GM21526 (cell line): ENCODE data around the gene RAB11A.

Source experiments
- ATAC-seq: cut with Tn5 transposase; IDR thresholded peaks from one replicate; pipeline ENCODE4 v1.9.1; 2021; ENCODE audit warnings: moderate library complexity; ENCODE audit not compliant: unreplicated experiment, low FRiP score

RAB11A gene

DNA sequence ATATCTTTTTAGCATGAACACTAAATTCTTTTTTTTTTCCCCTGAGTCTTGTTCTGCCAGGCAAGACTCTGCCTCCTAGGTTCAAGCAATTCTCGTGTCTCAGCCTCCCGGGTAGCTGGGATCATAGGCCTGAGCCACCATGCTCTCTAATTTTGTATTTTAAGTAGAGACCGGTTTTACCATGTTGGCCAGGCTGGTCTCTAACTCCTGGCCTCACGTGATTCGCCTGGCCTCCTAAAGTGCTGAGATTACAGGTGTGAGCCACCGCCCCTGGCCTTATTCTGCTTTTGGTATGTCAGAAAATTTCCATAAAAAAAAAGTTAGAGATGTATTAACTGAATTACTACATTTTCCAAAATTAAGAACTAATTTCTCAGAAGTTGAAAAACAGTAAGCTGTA lies 14.3 kb downstream of the RAB11A start:
- no peak for ATAC-seq

DNA sequence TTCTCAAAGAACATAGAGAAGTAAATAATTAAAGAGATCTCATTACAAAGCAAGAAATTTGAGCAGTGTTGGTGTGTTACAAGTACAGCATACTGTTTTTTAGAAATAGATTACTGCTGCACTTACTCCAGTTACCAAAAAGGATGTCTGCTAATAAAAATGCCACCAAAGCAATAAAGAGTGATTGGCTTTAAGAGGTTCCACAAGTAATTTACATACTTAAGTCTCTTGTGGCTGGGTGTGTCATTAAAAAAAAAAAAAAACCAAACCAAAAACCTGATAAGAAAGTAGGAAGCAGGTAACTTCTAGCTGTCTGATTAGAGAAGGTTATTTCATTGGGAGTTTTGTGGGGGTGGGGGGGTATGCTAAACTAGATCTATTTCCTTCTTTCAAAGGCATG lies 15.2 kb downstream of the RAB11A start:
- ATAC-seq, result no peak

DNA sequence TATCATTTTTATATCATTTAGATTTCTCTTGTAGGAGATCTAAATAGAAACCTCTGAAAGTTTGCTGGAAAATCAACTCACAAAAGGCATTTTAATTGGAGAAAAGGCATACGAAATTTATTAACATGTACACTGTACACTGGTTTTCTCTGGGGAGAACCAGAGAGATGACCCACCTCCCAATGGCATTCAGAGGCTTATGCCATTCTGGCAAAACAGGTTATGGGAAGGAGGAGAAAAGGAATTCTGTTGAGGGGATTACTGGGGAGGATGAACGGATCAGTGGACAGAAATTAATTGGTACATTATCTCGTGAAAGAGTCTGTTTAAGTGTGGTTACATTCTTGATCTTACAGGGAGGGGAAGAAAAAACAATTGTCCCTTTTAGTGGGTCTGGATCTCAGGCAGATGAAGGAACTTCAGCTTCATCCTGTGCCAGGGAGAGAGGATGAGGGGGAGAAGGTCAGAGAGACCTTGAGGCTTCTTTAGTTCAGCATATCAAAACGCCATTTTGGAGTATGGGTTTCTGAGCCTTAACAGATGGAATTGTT lies 16.5 kb downstream of the RAB11A start:
- ATAC-seq, result no peak

DNA sequence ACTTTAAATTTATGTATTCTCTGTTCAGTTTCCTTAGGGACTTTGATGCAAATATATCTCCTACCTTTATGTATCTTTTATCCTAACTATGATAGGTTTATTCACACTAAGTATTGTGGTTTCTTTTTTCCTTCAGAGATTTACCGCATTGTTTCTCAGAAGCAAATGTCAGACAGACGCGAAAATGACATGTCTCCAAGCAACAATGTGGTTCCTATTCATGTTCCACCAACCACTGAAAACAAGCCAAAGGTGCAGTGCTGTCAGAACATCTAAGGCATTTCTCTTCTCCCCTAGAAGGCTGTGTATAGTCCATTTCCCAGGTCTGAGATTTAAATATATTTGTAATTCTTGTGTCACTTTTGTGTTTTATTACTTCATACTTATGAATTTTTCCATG lies 18.3 kb downstream of the RAB11A start:
- no peak for ATAC-seq

DNA sequence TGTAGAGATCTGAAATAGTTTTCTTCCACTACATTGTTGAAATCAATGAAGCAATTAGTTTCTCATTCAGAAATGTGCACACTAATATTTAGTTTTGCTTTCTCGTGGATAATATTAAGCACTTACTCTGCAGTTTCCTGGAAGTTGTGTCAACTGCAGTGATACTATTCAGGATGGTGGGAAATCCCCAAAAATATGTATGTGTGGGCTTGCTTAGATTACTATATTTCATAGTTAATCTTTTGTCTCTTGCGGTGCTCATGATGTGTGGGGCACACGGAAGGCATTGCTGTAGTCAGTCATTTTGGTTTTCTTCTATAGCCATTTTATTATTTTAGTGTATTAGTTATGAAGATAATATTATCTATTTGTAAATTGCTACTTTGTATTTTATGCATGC lies 19.7 kb downstream of the RAB11A start:
- ATAC-seq, result no peak

DNA sequence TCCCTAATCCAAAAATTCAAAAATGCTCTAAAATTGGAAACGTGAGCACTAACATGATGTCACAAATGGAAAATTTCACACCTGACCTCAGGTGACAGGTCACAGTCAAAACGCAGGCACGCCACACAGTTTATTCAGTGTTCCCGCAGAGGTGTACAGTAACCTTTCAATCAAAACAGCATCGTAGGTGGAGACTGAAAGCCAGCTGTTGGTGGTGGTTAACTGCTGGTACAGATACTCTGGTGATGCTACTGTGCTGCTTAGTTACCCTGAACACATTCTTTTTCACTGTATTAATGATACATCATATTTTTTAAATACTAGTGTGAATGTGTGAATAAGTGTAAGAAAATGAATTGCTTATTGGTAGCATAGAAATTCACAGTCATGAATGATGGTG lies 23.8 kb downstream of the RAB11A start:
- ATAC-seq, result no peak

DNA sequence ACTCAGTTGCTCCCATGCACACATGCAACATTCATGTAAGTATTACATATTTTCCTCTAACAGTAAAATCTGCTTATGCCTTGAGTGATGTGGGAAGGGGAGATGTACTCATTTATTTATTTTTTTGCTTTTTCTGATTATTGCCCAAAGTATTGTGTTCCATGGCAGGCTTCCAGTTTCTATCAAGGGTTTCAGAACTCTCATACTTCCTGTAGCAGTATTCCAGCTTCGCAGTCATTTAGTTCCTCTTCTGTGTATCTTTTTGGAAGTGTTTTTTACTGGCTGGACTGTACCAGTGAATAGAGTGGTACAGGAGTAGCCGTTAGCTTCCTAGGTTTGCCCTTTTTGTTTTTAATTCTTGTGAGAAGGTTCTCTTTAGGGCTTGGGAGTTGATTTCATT lies 26.9 kb downstream of the RAB11A start:
- no peak for ATAC-seq

DNA sequence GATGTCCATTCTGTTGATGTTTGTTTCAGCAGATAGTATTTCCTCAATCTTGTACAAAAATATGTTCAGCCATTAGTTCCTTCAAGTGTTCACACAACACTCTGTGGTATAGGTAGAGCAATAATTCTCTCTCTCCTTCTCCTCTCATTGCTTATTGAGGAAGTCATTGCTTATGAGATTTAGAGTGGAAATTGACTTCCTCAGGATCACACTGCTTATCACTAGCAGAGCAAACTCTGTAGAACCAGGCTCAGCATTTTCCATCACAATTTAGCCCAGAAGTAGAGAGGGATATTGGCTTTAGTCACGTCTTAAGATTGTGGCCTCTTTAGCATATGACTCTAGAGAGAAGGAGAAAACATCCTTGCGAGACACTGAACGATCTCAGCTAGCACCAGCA lies 31.2 kb downstream of the RAB11A start:
- ATAC-seq, result no peak

DNA sequence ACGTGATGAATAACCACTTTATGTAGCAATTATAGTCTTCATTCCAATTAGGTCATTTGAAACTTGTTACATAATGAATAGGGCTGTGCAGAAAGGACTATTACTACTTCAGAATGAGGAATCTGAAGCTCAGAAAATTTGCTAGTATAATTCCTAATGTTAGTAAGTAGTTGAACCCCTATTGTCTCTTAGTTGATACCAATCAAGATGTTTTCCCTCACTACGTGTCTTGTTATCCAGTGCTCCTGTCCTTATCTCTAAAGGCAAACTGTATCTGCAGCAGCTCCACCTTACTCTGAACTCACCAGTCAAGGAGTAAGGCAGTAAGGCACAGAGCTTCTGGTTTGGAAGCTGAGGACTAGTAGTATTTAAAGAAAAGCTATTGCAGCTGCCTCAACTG lies 32.0 kb downstream of the RAB11A start:
- ATAC-seq, result no peak

DNA sequence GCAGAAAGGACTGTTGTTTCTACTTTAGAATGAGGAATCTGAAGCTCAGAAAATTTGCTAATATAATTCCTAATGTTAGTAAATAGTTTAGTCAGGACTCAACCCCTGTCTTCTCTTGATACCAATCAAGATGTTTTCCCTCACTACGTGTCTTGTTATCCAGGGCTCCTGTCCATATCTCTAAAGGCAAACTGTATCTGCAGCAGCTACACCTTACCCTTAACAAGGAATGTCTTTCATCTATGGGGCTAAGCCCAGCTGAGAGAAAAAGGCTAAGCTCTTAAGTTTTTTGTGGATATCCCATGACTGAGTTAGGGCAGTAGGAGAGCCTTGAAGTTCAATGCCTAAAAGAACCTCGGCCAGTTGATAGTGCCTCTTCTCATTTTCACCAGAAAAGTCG lies 32.5 kb downstream of the RAB11A start:
- no peak for ATAC-seq

DNA sequence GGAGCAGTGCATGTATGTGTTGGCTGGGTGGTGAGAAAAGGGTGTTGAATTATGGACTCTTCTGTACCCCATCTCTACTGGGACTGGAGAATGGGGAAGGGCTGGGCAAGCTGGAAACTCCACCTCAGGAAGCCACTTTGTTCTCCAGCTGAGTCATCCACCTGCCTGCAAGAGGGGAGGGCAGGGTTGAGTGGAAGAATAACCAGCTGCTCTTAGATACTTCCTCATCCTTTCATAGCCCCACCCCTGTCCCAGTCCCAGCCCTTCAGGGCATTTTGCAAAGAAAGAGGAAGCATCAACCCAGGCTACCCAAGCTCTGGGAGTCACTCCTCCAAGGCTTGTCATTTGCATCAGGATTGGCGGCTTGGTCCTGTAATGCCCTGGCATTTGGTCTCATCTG lies 33.1 kb downstream of the RAB11A start:
- peak; percentile 63 for ATAC-seq

DNA sequence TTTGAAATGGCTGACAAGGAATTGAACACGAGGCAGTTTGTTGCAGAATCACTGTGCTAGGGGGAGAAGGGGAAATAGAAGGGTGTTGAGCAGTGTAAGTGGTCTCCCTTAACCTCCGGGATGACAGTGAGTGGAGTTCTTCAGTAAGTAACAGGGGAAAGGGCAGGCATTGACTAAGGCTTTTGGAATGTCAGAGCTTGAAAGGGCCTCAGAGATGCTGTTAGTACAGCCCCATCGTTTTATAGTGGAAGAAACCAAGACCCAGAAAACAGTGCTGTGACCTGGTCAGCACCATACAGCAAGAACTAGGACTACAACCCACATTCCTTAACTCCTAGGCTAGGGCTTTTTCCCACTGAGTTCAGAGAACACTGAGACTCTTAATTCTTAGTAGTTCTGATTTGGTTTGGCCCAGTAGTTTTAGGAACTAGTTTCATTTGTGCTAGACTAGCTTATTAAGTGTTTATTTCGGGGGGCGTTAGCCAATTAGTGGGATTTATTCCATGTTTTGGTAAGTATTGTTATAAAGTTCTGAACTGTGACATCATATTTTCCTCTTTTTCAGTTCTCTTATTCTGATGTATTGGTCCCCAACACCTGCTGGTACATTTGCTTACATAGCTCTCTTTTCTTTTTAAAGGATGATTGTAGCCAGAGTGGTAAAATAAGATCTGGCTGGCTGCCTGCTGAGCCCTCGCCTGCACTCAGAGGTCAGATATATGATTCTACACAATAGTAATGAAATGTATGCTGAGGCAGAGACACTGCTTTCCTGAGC lies 34.2 kb downstream of the RAB11A start:
- no peak for ATAC-seq

DNA sequence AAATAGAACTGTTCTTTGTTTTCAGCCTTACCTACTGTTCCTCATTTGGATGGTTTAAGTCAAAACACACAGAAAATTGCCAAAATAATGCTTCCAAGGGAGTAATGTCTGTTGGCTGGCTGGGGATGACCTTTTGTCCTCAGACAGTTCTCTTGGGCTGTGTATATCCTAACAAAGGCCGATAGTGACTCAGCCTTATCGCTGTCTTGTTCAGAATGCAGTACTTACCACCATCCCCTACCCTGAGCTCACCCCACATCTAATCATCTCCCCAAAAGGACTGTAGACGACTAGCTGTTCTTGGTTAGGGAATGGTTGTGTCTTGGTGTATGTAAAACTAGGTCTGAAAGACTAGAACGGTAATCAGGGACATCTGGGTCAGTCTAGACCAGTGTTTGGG lies 35.0 kb downstream of the RAB11A start:
- ATAC-seq, result no peak

DNA sequence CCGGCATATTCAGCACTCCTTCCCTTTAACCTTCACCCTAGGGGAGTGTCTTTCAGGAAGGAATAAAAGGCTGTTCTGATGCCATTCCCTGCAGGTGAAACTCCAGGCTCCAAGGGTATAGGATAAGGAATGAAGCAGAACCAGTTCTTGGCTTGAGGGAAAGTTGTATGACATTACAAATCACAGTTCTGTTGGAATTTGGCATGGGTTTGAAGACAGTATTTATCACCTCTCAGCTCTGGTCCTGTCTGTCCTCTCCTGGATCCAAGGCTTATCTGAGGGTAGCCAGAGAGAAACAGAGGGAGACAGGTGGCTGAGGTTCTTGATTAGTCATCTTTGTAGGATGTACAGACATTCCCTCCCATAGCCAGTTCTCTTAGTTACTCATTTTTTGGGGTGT lies 37.1 kb downstream of the RAB11A start:
- ATAC-seq, result no peak

DNA sequence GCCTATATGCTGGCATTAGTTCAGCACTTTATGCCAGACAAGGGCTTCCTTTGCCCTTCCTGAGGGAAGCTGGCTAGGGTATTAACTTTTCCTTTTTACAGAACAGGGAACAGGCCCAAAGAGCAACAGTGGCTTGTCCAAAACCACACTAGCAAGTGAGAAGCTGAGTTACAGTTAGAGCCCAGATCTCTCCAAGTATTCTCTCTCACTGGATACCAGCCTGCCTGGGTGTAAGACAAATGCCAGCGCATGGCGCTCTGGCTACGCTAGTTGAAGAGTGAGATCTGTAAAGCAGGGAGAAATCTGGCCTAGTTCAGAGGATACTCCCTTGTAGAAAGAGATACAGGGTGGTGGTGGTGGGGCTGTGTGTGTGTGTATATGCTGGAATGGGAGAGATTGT lies 38.4 kb downstream of the RAB11A start:
- no peak for ATAC-seq

DNA sequence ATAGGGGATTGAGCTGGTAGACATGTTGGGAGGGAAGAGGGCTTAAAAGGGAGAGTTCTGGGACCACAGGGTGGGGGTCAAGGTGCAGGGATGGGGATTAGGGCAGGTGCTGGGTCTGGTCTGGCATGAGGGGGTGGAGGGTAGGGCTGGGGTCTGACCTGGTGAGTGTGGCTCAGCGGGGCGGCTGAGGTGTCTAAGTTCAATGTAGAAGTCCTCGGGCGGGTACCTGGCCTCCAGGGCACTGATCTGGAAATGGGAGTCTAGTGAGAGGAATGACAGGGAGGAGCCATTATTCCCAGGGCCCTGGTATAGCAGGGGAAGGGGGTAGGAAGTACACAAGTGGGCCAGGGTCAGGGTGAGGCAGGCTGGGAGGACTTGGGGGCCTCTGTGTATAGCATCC lies 39.6 kb downstream of the RAB11A start:
- ATAC-seq, result no peak

DNA sequence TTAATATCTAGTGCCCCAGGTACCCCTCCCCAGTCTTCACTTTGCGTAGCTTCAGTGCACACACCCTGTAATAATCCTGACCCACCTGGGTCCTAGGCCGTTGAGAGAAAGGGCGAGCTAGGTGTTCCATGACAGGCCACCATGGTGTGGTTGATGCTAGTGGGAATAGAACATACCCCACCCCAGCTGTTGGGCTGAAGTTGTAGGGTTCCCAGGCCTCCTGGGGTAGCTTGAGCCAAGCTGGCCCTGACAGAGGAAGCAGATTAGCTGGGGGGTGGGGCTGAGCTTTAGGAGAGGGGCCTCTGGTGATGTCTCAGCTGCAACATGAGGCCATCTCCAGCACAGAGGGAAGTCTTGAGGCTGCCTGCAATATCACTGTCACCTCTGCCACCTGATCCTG lies 40.5 kb downstream of the RAB11A start:
- ATAC-seq, result no peak

DNA sequence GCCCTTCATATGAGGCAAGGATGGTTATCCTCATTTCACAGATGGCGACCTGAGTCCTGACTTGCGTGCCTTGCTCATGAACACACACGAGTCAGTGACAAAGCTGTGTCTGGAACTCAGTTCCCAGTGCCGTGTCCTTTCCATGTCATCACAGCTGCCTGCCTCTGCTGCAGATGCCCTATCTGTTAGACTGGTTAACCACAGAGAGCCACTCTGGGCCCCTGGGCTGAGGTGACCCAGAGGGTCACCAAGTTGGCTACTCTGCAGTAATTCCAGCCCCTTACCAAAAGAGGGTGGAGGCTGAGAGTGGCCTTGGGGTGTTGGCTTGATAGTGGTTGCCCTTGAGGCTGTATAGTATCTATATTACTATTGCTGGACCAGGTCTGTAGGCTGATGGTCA lies 41.0 kb downstream of the RAB11A start:
- ATAC-seq, result no peak

DNA sequence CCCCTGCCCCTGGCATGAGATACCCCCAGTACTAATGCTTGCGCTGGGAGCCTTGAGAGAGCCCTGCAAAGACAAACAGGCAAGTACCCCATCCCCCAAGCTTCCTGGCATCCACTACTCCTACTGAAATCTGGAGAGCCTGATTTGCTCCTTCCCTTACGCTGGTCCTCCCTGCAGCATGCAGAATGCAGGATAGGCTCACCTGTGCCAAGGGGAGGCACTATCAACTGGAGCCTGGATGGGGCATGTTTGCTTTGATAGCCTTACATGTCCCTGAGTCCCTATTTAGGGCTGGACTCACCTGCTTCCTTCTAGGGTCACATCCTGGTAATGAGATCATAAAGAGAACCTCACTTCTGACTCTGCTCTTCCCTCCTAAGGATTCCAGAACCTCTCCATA lies 42.9 kb downstream of the RAB11A start:
- ATAC-seq, result no peak

DNA sequence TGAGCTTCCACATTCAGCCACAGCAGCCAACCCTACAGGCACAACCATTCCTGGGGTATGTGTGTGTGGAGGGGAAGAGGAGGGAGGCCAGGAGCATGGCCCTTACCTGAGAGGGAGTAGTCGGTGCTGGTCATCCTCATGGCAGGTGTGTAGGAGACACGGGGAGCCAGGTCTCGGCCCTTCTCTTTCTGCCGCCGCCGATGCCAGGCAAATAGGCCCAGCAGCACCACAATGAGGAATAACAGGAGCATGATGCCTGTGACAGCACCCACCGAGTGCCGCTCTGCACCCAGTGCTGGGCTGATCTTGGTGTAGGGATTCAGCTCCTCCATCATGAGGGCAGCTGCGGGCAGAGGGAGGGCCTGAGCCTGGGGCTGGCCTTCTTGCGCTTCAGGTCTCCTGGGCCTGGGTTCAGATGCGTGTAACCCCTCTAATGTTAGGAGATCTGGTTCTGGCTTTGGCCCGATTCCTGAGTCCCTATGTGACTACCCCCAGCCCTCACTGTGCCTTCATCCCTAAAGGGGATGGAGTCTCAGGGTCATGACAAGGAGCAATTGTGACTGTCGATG lies 44.4 kb downstream of the RAB11A start:
- ATAC-seq, result no peak

DNA sequence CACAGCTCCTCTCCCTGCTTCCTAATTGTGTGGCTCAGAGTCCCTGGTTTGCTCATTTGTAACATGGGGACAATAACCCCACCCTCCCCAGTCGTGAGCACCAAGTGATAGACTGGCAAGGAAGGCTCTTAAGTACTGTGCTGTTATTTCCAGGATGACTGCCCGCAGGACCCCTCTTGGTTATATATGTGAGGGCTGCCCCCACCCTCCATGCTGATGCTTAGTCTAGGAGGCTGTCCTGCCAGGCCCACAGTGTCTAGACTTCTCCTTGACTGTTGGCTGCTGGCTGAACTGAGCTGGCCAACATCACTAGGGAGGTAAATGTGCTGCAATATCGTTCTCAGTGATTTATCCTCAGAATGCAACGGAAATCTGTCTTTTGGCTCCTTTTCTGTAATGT lies 45.1 kb downstream of the RAB11A start:
- no peak for ATAC-seq
